GM23338 (cell line): ENCODE results near the gene AHI1.

Experiments
- CREB1 ChIP-seq: fragments of 250-450 bp; sonication (Bioruptor Pico); IDR thresholded peaks from 2 replicates; pipeline ENCODE4 v1.5.0; 2020; ENCODE audit warnings: low read depth, mild to moderate bottlenecking, moderate library complexity
- CTCF ChIP-seq, 2 experiments: fragments of 200-600 bp in 1 of 2; sonication (generic) in 1 of 2; conservative IDR thresholded peaks; 2 replicates each; pipeline versions ENCODE4 v1.5.1 to v1.6.1; 2016 to 2017; ENCODE audit warnings: antibody characterized with exemption in 2 of 2, low read depth in 2 of 2, mild to moderate bottlenecking in 2 of 2, moderate library complexity in 1 of 2
- EZH2 ChIP-seq: fragments of 200-600 bp; sonication (generic); IDR thresholded peaks from one replicate; pipeline ENCODE4 v1.8.0; 2017; ENCODE audit warnings: antibody characterized with exemption, mild to moderate bottlenecking, low read depth; ENCODE audit not compliant: unreplicated experiment
- EZH2phosphoT487 ChIP-seq: fragments of 200-600 bp; sonication (generic); IDR thresholded peaks from one replicate; pipeline ENCODE4 v1.8.1; 2018; ENCODE audit warnings: antibody characterized with exemption; ENCODE audit not compliant: unreplicated experiment
- NANOG ChIP-seq: IDR thresholded peaks from 2 replicates; pipeline ENCODE4 v1.6.1; 2016; ENCODE audit warnings: antibody characterized with exemption, borderline replicate concordance
- POLR2AphosphoS5 ChIP-seq: IDR thresholded peaks from 2 replicates; pipeline ENCODE4 v1.6.1; 2016; ENCODE audit warnings: antibody characterized with exemption, low read depth
- TF ChIP-seq, protein P1 (sequence below): IDR thresholded peaks from one replicate; pipeline ENCODE4 v1.6.1; 2018; ENCODE audit warnings: antibody characterized with exemption; ENCODE audit not compliant: unreplicated experiment

GRCh38 chr6:135328136-135328535 lies 169.4 kb downstream of the AHI1 start:
- TF ChIP-seq, protein P1, sequence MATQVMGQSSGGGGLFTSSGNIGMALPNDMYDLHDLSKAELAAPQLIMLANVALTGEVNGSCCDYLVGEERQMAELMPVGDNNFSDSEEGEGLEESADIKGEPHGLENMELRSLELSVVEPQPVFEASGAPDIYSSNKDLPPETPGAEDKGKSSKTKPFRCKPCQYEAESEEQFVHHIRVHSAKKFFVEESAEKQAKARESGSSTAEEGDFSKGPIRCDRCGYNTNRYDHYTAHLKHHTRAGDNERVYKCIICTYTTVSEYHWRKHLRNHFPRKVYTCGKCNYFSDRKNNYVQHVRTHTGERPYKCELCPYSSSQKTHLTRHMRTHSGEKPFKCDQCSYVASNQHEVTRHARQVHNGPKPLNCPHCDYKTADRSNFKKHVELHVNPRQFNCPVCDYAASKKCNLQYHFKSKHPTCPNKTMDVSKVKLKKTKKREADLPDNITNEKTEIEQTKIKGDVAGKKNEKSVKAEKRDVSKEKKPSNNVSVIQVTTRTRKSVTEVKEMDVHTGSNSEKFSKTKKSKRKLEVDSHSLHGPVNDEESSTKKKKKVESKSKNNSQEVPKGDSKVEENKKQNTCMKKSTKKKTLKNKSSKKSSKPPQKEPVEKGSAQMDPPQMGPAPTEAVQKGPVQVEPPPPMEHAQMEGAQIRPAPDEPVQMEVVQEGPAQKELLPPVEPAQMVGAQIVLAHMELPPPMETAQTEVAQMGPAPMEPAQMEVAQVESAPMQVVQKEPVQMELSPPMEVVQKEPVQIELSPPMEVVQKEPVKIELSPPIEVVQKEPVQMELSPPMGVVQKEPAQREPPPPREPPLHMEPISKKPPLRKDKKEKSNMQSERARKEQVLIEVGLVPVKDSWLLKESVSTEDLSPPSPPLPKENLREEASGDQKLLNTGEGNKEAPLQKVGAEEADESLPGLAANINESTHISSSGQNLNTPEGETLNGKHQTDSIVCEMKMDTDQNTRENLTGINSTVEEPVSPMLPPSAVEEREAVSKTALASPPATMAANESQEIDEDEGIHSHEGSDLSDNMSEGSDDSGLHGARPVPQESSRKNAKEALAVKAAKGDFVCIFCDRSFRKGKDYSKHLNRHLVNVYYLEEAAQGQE: no peak
- TF ChIP-seq EZH2: no peak
- TF ChIP-seq CTCF (conservative IDR thresholded peaks at IDR 0.05; ENCODE audit: low read depth in 2 of 2): no peak
- TF ChIP-seq POLR2AphosphoS5: no peak
- no peak for TF ChIP-seq CREB1 (CRISPR knock-in tag)
- no peak for TF ChIP-seq NANOG
- no peak for TF ChIP-seq EZH2phosphoT487
